HG02798 (cell line): Measurements from ENCODE around the gene SCNN1B.
"Not testable (repeated sequence)": the region's sequence is repeated elsewhere in the genome, so short reads cannot be mapped to it uniquely, and the experiment has no call there.

Experiments used
- ATAC-seq: cut with Tn5 transposase; IDR thresholded peaks from one replicate; pipeline ENCODE4 v1.9.1; 2021; ENCODE audit warnings: mild to moderate bottlenecking; ENCODE audit not compliant: unreplicated experiment, poor library complexity

SCNN1B gene

DNA sequence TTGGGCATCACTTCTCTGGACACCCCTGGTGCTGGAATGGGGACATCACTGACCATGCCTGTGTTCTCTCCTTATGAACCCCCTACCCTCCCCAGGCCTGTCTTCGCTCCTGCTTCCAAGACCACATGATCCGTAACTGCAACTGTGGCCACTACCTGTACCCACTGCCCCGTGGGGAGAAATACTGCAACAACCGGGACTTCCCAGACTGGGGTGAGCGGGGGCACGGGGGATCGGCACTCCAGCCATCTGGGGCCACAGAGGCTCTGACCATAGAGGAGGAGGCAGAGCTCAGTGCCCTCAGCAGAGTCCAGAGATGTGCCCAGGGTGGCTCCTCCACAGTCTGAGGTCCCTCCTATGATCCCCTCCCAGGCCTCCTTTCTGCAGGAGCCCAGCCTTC lies 73.5 kb downstream of the SCNN1B start:
- no peak for ATAC-seq

DNA sequence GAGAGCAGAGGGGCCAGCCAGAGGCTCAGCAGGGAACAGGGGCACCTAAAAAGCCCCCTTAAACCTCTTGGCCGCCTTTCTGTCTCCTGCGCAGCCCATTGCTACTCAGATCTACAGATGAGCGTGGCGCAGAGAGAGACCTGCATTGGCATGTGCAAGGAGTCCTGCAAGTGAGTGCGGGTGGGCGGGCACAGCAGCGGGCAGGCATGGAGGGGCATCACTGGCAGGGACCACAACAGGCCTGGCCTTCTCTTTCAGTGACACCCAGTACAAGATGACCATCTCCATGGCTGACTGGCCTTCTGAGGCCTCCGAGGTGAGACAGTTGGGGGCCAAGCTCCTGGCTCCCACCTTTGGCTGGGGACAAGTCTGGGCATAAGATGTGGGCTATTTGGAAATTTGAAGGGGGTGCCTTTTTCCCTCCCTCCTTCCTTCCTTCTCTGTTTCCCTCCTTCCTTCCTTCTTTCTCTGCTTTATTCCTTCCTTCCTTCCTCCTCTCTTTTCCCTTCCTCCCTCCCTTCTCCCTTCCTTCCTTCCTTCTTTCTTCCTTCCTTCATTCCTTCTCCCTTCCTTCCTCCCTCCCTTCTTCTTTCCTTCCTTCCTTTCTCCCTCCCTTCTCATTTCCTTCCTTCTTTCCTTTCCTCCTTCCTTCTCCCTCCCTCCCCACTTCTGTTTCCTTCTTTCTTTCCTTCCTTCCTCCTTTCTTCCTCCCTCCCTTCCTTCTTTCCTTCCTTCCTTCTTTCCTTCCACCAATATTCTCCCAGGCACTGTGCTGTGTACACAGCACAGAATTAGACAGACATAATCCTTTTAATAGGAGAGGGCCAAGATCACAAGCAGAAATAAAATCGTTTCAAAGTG lies 75.2 kb downstream of the SCNN1B start:
- ATAC-seq: no peak

DNA sequence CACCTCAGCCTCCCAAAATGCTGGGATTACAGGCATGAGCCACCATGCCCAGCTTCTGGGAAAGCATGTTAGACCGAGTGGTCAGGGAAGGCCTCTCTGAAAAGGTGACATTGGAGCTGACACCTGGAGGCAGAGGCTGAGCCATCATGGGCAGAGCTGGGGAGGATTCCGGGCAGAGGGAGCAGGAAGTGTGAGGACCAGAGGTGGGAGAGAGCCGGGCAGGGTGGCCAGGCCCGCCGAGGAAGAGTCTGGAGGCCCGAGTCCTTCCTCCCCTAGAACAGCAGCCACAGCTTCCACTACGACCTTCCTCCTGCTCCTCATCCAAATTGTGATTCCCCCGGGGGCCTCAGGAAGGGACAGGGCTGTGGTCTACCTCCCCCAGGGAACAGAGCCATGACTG lies 76.2 kb downstream of the SCNN1B start:
- no peak for ATAC-seq

DNA sequence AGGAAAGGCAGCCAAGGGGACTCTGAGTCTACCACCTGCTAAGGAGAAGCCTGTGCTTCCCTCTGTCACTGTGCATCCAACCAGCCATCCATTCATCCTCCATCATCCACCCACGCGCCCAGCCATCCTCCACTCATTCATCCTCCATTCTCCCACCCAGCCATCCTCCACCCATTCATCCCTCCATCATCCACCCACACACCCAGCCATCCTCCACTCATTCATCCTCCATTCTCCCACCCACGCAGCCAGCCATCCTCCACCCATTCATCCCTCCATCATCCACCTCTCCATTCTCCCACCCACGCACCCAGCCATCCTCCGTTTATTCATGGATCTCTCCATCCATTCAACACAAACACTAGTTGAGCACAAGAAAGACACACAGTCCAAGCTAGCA lies 76.8 kb downstream of the SCNN1B start:
- ATAC-seq: no peak

DNA sequence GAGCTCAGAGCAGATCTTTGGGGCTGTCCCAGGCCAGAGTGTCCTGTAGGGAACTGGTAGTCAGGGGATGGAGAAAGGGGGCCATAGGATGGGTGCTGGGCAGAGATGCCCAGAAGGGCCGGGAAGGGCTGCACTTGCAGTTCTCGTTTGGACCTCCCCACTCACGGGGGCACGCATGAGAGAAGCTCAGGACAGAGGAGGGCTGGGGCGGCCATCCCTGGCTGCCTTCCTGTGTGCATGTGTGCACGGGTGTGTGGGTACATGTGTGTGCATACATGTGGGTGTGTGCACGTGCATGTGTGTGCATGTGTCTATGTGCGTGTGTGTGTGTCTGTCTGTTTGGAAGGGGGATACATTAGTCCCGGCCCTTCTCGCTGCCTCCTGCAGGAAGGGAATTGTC lies 77.6 kb downstream of the SCNN1B start:
- no peak for ATAC-seq

DNA sequence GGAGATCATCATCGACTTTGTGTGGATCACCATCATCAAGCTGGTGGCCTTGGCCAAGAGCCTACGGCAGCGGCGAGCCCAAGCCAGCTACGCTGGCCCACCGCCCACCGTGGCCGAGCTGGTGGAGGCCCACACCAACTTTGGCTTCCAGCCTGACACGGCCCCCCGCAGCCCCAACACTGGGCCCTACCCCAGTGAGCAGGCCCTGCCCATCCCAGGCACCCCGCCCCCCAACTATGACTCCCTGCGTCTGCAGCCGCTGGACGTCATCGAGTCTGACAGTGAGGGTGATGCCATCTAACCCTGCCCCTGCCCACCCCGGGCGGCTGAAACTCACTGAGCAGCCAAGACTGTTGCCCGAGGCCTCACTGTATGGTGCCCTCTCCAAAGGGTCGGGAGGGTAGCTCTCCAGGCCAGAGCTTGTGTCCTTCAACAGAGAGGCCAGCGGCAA lies 78.4 kb downstream of the SCNN1B start:
- no peak for ATAC-seq

DNA sequence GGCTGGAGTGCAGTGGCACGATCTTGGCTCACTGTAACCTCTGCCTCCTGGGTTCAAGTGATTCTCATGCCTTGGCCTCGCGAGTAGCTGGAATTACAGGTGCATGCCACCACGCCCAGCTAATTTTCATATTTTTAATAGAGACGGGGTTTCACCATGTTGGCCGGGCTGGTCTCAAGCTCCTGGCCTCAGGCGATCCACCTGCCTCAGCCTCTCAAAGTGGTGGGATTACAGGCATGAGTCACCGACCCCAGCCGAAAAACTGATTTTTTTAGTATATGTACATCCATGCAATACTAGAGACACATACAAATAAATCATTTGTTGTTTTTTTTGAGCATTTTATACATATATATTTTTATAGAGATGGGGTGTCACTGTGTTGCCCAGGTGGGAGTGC lies 79.6 kb downstream of the SCNN1B start:
- not testable (repeated sequence) for ATAC-seq

DNA sequence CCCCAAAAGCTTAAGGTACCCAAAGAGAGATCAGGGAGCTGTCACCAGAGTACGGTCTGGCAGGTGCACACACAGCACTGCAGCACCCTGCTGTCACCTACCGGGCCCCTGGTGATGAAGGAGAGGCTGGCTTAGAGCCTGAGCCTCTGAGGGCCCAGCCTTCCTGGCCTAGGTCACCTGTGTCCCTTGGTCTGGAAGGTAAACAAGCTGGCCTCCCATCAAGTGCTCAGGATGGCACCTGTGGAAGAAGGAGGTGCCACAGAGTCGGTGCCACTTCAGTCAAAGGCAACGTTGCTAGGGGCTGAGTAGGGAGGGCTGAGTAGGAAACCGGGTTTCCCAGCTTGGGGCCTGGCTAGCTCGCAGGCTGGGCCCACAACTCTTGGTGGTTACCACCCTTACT lies 80.2 kb downstream of the SCNN1B start:
- no peak for ATAC-seq

DNA sequence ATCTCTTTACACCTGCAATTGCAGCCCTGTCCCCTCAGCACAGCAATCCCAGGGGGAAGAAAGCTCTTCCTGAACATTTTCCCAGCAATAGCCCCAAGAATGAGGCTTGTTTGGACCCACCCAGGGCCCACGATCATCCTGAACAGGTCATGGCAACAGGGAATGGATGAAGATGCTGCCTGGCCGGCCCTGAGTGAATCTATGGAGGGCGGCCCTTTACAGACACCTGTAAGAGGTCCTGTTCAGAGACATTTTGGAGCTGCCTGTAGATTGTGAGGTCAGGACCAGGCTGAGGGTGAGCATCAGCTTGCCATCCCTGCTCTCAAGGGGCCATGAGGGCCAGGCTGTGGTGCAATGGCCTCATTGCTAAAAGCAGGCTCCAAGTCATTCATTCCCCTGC lies 81.8 kb downstream of the SCNN1B start:
- no peak for ATAC-seq

DNA sequence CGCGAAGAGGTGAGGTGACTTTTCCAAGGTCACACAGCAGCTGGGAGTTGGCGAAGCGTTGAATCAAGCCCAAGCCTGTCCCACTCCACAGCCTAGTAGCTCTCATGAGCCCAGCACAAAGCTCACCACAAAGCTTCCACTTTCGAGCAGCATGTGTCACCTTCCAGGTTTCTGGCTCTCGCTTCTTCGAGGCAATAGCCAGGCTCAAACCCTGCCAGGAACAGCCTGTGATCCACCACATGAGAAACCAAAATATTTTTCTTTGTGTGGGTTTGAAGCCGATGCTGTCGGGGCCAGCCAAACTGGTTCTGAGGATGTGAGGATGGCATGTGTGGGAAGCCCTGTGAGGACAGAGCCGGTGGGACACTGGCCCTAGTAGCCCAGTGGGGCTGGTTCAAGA lies 82.8 kb downstream of the SCNN1B start:
- no peak for ATAC-seq

DNA sequence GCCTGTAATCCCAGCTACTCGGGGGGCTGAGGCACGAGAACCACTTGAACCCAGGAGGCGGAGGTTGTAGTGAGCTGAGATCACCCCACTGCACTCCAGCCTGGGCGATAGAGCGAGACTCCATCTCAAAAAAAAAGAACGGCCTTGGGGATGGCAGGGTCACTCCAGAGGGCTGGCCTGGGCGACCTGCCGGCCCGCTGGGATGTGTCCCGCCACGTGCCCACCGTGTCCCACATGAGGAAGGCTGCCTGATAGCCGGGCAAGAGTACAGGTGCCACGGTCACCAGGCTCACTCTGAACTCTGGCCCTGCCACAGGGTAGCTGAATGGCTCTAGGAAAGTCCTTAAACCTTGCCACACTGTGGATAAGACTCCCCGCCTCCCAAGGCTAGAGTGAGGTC lies 83.3 kb downstream of the SCNN1B start:
- ATAC-seq: no peak

DNA sequence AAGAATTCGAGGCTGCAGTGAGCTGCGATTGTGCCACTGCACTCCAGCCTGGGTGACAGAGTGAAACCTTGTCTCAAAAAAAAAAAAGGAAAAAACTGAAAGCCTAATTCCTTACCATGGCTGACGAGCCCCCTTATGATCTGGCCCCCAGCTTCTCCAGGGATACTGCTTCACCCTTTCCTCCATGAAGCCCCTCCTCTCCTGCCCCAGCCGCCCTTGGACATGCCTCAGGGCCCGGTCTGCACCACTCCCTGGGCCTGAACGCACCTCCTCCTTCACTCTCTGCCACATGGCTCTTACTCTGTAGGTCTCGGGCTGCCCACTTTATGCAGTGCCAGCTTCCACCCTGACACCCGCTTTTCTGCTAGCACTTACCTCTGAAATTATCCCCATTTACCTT lies 85.6 kb downstream of the SCNN1B start:
- ATAC-seq: no peak

DNA sequence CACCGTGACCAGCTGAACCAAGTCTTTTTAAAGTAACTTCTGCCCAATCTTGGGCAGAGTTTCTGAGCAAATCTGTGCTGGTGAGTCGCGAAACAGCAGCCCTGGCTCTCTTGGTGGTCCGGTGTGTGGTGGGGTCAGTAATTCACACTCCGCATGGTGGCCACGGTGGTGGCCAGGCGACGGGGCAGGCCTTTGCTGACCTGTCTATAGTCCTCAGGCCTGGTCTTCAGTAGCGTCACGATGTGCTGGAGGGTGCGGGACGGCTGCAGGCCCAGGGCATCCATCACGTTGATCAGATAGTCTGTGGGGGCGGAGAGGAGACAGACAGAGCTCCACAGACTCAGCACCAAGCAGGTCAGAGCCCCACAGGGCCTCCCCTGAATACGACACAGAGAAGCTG lies 86.7 kb downstream of the SCNN1B start:
- no peak for ATAC-seq

DNA sequence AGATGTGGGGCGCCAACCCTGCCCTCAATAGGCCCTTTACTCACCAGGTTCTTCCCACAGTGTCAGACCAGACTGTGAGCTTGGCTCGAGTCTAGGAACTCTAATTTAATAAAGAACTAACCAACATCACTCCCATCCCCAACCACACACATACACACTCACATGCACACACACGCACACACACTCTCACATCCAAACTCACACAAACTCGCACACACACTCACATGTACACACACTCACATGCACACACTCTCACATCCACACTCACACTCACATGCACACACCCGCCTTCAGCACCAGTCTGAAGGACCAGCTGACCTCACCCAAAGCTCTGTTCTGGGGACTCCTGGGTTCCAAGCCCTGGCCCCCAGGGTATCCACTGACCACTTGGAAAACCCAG lies 87.1 kb downstream of the SCNN1B start:
- no peak for ATAC-seq

DNA sequence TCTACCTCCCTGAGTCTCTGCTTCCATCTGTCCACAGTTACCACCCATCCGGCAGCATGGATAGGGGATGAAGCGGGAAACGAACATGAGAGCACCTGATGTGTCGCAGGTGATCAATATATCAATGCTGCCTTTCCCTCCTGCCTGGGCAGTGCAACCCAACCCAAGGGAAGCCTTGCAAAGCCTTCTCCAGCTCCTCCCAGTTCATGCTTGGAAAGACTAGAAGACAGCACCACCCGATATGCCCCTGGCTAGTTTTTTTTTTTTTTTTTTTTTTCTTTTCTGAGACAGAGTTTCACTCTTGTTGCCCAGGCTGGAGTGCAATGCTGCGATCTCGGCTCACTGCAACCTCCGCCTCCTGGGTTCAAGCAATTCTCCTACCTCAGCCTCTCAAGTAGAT lies 87.8 kb downstream of the SCNN1B start:
- not testable (repeated sequence) for ATAC-seq

DNA sequence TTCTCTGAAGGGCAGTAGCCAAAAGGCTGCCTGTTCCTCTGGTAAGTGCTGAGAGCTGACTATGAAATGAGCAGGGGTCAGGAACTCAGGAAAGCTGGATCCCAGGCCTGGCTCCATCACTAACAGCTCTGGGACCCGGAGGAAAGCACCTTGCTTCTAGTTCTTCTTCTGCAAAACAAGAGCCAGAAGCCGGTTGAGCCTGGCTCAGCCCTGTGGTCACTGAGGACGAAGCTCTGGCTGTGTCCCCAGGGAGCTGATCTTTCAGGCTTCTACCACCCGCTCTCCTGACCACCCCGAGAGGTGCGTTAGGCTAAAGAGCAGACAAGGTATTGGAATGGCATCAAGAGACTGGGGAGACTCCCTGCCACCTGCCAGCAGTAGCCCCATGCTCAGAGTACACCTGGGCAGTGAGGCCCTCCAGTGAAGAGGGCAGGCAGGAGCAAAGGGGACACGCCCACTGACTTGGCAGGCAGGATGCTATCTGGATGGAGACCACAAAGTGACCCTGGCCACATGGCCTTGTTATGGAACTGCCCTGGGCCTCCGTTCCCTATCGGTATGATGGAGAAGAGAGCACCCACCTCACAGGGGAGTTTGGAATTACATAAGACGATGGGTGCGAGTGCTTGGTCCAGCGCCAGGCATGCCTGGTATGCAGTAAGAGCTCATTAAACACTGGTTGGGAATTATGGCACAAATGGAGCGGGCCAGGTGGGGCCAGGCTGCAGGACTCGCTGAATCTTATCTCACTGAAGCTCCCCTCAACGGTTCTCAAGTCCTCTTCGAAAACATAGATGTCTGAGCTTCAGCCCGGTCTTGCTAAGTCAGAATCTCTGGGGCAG lies 89.5 kb downstream of the SCNN1B start:
- no peak for ATAC-seq

DNA sequence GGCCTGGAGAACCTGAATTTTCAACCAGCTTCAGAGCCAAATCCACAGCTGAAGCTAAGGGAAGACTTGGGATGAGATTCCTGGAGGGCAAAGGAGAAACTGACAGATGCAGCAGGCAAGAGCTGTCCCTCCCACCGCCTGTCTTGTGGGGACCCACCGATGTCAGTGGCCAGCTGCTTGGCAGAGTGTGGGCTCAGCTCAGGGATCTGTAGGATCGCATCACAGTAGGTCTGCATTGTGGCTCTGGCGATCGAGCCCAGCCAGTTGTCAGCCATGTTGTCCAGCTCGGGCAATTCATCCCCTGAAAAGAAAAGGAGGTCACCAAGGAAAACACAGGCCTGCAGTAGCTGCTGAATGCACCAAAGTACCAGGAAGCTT lies 90.1 kb downstream of the SCNN1B start:
- ATAC-seq: no peak

DNA sequence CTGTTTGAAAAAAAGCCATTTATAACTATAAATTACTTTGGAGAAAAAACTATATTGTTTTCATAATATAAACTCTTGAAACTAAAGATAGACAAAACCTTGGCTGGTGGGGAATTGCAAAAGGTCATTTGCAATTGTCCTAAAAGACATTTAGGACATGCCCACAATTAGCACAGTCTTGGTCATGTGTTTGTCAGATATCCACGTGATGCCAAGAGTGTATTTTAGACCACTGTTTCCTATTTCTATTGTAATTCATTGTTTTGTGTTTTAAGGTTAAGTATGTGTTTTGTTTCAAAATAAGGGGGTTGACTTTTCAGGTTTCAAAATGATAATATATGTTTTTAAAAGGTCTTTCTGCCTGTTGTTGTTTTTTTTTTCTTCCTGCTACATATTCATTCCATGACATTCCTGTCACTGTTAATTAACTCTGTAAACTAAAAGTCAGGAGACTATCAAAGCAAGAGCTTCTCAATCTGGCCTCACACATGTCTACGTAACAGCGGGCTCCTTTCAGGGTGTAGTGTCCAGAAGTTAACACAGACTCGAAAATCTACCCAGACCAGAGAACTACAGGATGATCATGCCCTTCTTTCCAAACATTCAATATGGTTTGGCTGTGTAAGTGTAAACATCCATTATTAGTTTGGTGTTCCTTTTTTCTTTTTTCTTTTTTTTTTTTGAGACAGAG lies 92.2 kb downstream of the SCNN1B start:
- no peak for ATAC-seq

DNA sequence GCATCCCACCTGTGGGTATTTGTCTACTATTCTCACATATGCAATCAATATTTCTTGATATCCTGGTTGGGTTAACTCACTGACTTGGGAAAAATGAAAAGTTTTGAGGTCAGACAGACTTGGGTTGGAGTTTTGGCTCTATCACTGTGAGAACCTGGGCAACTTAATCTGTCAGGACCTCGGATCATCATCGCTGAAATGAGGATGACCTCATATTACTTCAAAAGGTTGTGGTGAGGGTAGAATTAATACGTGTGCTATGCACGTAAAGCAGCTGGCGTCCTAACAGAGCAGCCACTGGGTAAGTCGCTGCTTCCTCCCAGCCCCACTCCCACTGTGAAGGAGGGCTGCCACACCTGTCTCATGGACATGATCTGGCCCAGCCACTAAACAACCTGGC lies 93.6 kb downstream of the SCNN1B start:
- ATAC-seq: no peak

DNA sequence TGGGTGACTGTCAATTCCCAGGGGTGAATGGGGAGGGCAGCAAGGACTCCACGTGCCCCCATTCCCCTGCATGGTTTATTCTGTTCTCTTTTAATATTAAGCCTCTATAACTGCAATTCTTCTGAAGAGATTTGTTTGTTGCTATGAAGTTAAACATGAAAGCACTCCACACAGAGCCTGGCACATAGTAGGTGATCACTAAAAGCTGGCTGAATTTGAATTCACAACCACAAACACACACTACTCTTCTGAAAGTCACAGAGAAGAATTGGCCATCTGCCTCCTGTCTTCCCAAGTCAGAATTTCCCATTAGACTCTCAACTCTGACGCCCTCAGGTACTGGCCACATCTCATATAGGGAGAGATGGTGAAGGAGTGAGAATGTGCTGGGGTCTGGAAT lies 95.4 kb downstream of the SCNN1B start:
- no peak for ATAC-seq
